ENCODE measurements around the gene HSPA12A.

Gene HSPA12A

GRCh38 chr10:116733566-116733965 is 8.8 kb downstream of the HSPA12A start:
- Histone ChIP-seq H3K4me2 (ENCODE audit: low read length) (no peak overlapping the region), H3K18ac (ENCODE audit: low read length) (no peak overlapping the region), H4K8ac (ENCODE audit: low read depth, low read length) (no peak overlapping the region), H4K5ac (ENCODE audit: low read length) (no peak overlapping the region), H3K56ac (ENCODE audit: low read length) (no peak overlapping the region), H3K23ac (ENCODE audit: low read length) (no peak overlapping the region), H2AK5ac (ENCODE audit: low read length) (no peak overlapping the region), H3K4me3 (ENCODE audit: low read length) (no peak overlapping the region), H3K79me2 (ENCODE audit: control insufficient read depth, insufficient read depth, low read length) (no peaks in the 10 kb centered on the region), H2BK120ac (ENCODE audit: low read depth, low read length) (no peak overlapping the region), H3K4ac (ENCODE audit: low read depth, low read length) (no peak overlapping the region), H3K9ac (ENCODE audit: low read length) (no peak overlapping the region), H2BK5ac (ENCODE audit: low read length) (no peak overlapping the region), H3K27ac (ENCODE audit: low read depth, low read length) (no peak overlapping the region), H3K36me3 (ENCODE audit: control insufficient read depth, insufficient read depth, low read length) (no peaks in the 10 kb centered on the region), H3K27me3 (ENCODE audit: insufficient read depth, low read length, poor library complexity) (no peaks in the 10 kb centered on the region), H2BK15ac (replicated peaks; ENCODE audit: low read depth) (no peak overlapping the region), H3K4me1 (ENCODE audit: control insufficient read depth, low read depth, low read length) (no peaks in the 10 kb centered on the region), H3K79me1 (ENCODE audit: low read length) (no peaks in the 10 kb centered on the region)
- no CpG with 5 or more reads among the region's 4 CpGs for WGBS (ENCODE audit: extremely low coverage, insufficient coverage, low lambda C conversion rate)
- no peak for DNase-seq

GRCh38 chr10:116732573-116732972 is 9.8 kb downstream of the HSPA12A start:
- Histone ChIP-seq H3K56ac (ENCODE audit: low read length) (no peak overlapping the region), H3K4me2 (ENCODE audit: low read length) (no peak overlapping the region), H3K36me3 (ENCODE audit: control insufficient read depth, insufficient read depth, low read length) (no peaks in the 10 kb centered on the region), H4K5ac (ENCODE audit: low read length) (no peak overlapping the region), H3K79me1 (ENCODE audit: low read length) (no peaks in the 10 kb centered on the region), H3K4me3 (ENCODE audit: low read length) (no peak overlapping the region), H3K79me2 (ENCODE audit: control insufficient read depth, insufficient read depth, low read length) (no peaks in the 10 kb centered on the region), H3K18ac (ENCODE audit: low read length) (no peak overlapping the region), H2BK5ac (ENCODE audit: low read length) (no peak overlapping the region), H4K8ac (ENCODE audit: low read depth, low read length) (no peak overlapping the region), H2BK120ac (ENCODE audit: low read depth, low read length) (no peak overlapping the region), H3K4me1 (ENCODE audit: control insufficient read depth, low read depth, low read length) (no peaks in the 10 kb centered on the region), H2BK15ac (replicated peaks; ENCODE audit: low read depth) (no peak overlapping the region), H3K9ac (ENCODE audit: low read length) (no peak overlapping the region), H3K4ac (ENCODE audit: low read depth, low read length) (no peak overlapping the region), H3K27ac (ENCODE audit: low read depth, low read length) (no peak overlapping the region), H2AK5ac (ENCODE audit: low read length) (no peak overlapping the region), H3K23ac (ENCODE audit: low read length) (no peak overlapping the region), H3K27me3 (ENCODE audit: insufficient read depth, low read length, poor library complexity) (no peaks in the 10 kb centered on the region)
- DNase-seq: peak; percentile 32
- WGBS (ENCODE audit: extremely low coverage, insufficient coverage, low lambda C conversion rate): no CpG with 5 or more reads among the region's 8 CpGs

GRCh38 chr10:116730464-116731260 is 11.7 kb downstream of the HSPA12A start:
- Histone ChIP-seq H3K9ac (ENCODE audit: low read length) (no peak overlapping the region), H2AK5ac (ENCODE audit: low read length) (no peak overlapping the region), H3K27me3 (ENCODE audit: insufficient read depth, low read length, poor library complexity) (no peaks in the 10 kb centered on the region), H2BK120ac (ENCODE audit: low read depth, low read length) (no peak overlapping the region), H3K18ac (ENCODE audit: low read length) (no peak overlapping the region), H4K5ac (ENCODE audit: low read length) (no peak overlapping the region), H3K56ac (ENCODE audit: low read length) (no peak overlapping the region), H3K23ac (ENCODE audit: low read length) (no peak overlapping the region), H3K4me1 (ENCODE audit: control insufficient read depth, low read depth, low read length) (no peaks in the 10 kb centered on the region), H3K79me2 (ENCODE audit: control insufficient read depth, insufficient read depth, low read length) (no peaks in the 10 kb centered on the region), H2BK5ac (ENCODE audit: low read length) (no peak overlapping the region), H3K4ac (ENCODE audit: low read depth, low read length) (no peak overlapping the region), H3K79me1 (ENCODE audit: low read length) (no peaks in the 10 kb centered on the region), H4K8ac (ENCODE audit: low read depth, low read length) (no peak overlapping the region), H3K4me2 (ENCODE audit: low read length) (no peak overlapping the region), H3K27ac (ENCODE audit: low read depth, low read length) (no peak overlapping the region), H3K36me3 (ENCODE audit: control insufficient read depth, insufficient read depth, low read length) (no peaks in the 10 kb centered on the region), H2BK15ac (replicated peaks; ENCODE audit: low read depth) (no peak overlapping the region), H3K4me3 (ENCODE audit: low read length) (no peak overlapping the region)
- DNase-seq: no peak
- WGBS (ENCODE audit: extremely low coverage, insufficient coverage, low lambda C conversion rate): no CpG with 5 or more reads among the region's 14 CpGs

- H3K56ac ChIP-seq (ENCODE audit: low read length): no peak overlapping the region
- no peak overlapping the region for H2AK5ac ChIP-seq (ENCODE audit: low read length)
- no peaks in the 10 kb centered on the region for H3K79me2 ChIP-seq (ENCODE audit: control insufficient read depth, insufficient read depth, low read length)
- H3K18ac ChIP-seq (ENCODE audit: low read length): no peak overlapping the region
- H3K27ac ChIP-seq (ENCODE audit: low read depth, low read length): no peak overlapping the region
- no peak overlapping the region for H4K5ac ChIP-seq (ENCODE audit: low read length)
- H2BK15ac ChIP-seq (replicated peaks; ENCODE audit: low read depth): no peak overlapping the region
- no peaks in the 10 kb centered on the region for H3K27me3 ChIP-seq (ENCODE audit: insufficient read depth, low read length, poor library complexity)
- H3K4me3 ChIP-seq (ENCODE audit: low read length): no peak overlapping the region
- no peak overlapping the region for H2BK5ac ChIP-seq (ENCODE audit: low read length)
- H3K36me3 ChIP-seq (ENCODE audit: control insufficient read depth, insufficient read depth, low read length): no peaks in the 10 kb centered on the region
- no CpG with 5 or more reads among the region's 7 CpGs for WGBS (ENCODE audit: extremely low coverage, insufficient coverage, low lambda C conversion rate)
- no peaks in the 10 kb centered on the region for H3K4me1 ChIP-seq (ENCODE audit: control insufficient read depth, low read depth, low read length)
- H3K79me1 ChIP-seq (ENCODE audit: low read length): no peaks in the 10 kb centered on the region
- no peak overlapping the region for H3K9ac ChIP-seq (ENCODE audit: low read length)
- H3K4me2 ChIP-seq (ENCODE audit: low read length): no peak overlapping the region
- DNase-seq: no peak
- no peak overlapping the region for H2BK120ac ChIP-seq (ENCODE audit: low read depth, low read length)
- H3K23ac ChIP-seq (ENCODE audit: low read length): no peak overlapping the region
- no peak overlapping the region for H3K4ac ChIP-seq (ENCODE audit: low read depth, low read length)
- H4K8ac ChIP-seq (ENCODE audit: low read depth, low read length): no peak overlapping the region
Measured at GRCh38 chr10:116729243-116729642, 13.1 kb downstream of the HSPA12A start.

- Histone ChIP-seq H4K8ac (ENCODE audit: low read depth, low read length) (no peak overlapping the region), H2BK120ac (ENCODE audit: low read depth, low read length) (no peak overlapping the region), H2AK5ac (ENCODE audit: low read length) (no peak overlapping the region), H3K4me2 (ENCODE audit: low read length) (no peak overlapping the region), H3K4me1 (ENCODE audit: control insufficient read depth, low read depth, low read length) (no peaks in the 10 kb centered on the region), H2BK5ac (ENCODE audit: low read length) (no peak overlapping the region), H2BK15ac (replicated peaks; ENCODE audit: low read depth) (no peak overlapping the region), H3K79me2 (ENCODE audit: control insufficient read depth, insufficient read depth, low read length) (no peaks in the 10 kb centered on the region), H3K79me1 (ENCODE audit: low read length) (no peaks in the 10 kb centered on the region), H3K9ac (ENCODE audit: low read length) (no peak overlapping the region), H3K18ac (ENCODE audit: low read length) (no peak overlapping the region), H3K27ac (ENCODE audit: low read depth, low read length) (no peak overlapping the region), H3K56ac (ENCODE audit: low read length) (no peak overlapping the region), H3K23ac (ENCODE audit: low read length) (no peak overlapping the region), H3K4ac (ENCODE audit: low read depth, low read length) (no peak overlapping the region), H4K5ac (ENCODE audit: low read length) (no peak overlapping the region), H3K4me3 (ENCODE audit: low read length) (no peak overlapping the region), H3K27me3 (ENCODE audit: insufficient read depth, low read length, poor library complexity) (no peaks in the 10 kb centered on the region), H3K36me3 (ENCODE audit: control insufficient read depth, insufficient read depth, low read length) (no peaks in the 10 kb centered on the region)
- no peak for DNase-seq
- no CpG with 5 or more reads among the region's 5 CpGs for WGBS (ENCODE audit: extremely low coverage, insufficient coverage, low lambda C conversion rate)
Measured at GRCh38 chr10:116728526-116729096, 13.8 kb downstream of the HSPA12A start.

Data from mesendoderm (in vitro differentiated cells).